ENCODE results near the gene GRIN1. TPM values are rescaled to one million over a fixed set of nuclear protein-coding genes. Genes with fewer than 3 reads are reported as not detected.

Gene GRIN1
- total and polyA plus RNA-seq, 2 of the 13 experiments (the other 11 are each of a cell fraction or from before 2014, with no cell fraction given), result 0.13 TPM; not detected in 1

DNA sequence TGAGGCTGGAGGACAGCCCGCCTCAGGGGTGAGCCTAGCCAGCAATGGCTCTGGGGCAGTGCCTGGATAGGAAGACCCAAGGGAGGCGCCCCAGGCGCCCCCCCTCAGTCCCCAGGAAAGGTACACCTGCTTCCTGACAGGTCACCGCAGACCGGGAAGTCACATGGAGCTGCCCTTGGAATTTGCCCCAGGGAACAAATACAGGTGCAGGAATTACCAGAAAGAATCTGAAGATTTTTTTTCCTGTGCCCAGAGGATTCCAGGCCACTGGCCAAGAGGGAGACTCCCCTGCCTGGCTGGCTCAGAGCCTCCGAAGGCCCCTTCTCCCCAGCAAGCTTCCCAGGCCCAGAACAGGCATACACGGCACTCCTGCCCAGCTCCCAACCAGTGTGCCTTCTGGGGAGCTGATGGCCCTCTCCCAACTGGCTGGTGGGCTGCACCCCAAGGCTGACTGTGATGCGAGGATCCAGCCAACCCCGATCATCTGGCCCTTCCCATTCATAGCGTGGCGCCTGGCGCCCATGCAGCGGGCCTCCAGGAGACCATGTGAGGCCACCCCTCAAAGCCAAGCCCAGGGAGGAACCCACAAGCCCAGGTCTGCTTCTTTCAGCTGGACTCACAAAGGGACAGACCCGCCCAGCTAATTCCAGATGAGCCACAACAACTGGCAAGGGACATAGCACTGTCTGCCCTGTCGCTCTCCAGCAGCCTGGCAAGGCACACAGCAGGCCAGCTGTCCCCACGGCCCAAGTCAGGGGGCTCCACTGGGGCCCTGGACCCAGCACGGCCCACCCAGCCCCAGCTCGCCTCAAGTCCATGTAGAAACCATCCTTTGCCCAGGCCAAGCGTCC lies 59.3 kb downstream of the GRIN1 start (continued):
- TF ChIP-seq PITX1 (CRISPR knock-in tag; IDR thresholded peaks at IDR 0.05), result no peak
- TF ChIP-seq NR3C1 (CRISPR knock-in tag; IDR thresholded peaks at IDR 0.05), result no peak
- TF ChIP-seq ZNF205 (CRISPR knock-in tag; IDR thresholded peaks at IDR 0.05), result no peak
- no peak for TF ChIP-seq ZNF550 (CRISPR knock-in tag; IDR thresholded peaks at IDR 0.05; ENCODE audit: borderline replicate concordance)
- TF ChIP-seq ZNF260 (CRISPR knock-in tag; IDR thresholded peaks at IDR 0.05; ENCODE audit: borderline replicate concordance, low read depth), result no peak
- TF ChIP-seq NR0B2 (CRISPR knock-in tag; IDR thresholded peaks at IDR 0.05), result no peak
- no peak for TF ChIP-seq MEF2D (CRISPR knock-in tag; IDR thresholded peaks at IDR 0.05)
- TF ChIP-seq, protein P1, sequence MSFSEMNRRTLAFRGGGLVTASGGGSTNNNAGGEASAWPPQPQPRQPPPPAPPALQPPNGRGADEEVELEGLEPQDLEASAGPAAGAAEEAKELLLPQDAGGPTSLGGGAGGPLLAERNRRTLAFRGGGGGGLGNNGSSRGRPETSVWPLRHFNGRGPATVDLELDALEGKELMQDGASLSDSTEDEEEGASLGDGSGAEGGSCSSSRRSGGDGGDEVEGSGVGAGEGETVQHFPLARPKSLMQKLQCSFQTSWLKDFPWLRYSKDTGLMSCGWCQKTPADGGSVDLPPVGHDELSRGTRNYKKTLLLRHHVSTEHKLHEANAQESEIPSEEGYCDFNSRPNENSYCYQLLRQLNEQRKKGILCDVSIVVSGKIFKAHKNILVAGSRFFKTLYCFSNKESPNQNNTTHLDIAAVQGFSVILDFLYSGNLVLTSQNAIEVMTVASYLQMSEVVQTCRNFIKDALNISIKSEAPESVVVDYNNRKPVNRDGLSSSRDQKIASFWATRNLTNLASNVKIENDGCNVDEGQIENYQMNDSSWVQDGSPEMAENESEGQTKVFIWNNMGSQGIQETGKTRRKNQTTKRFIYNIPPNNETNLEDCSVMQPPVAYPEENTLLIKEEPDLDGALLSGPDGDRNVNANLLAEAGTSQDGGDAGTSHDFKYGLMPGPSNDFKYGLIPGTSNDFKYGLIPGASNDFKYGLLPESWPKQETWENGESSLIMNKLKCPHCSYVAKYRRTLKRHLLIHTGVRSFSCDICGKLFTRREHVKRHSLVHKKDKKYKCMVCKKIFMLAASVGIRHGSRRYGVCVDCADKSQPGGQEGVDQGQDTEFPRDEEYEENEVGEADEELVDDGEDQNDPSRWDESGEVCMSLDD (CRISPR knock-in tag; IDR thresholded peaks at IDR 0.05; ENCODE audit: borderline replicate concordance), result no peak
- no peak for TF ChIP-seq ZBTB1 (CRISPR knock-in tag; IDR thresholded peaks at IDR 0.05; ENCODE audit: borderline replicate concordance)
- no peak for TF ChIP-seq ZNF317 (CRISPR knock-in tag; IDR thresholded peaks at IDR 0.05)
- TF ChIP-seq IRF9 (CRISPR knock-in tag; IDR thresholded peaks at IDR 0.05; ENCODE audit: borderline replicate concordance), result no peak
- TF ChIP-seq ATF3 (CRISPR knock-in tag; IDR thresholded peaks at IDR 0.05), result no peak
- no peak for TF ChIP-seq BORCS8-MEF2B (CRISPR knock-in tag; IDR thresholded peaks at IDR 0.05)
- no peak for TF ChIP-seq ZKSCAN1 (IDR thresholded peaks at IDR 0.05; ENCODE audit: low read length)
- TF ChIP-seq, protein P2, sequence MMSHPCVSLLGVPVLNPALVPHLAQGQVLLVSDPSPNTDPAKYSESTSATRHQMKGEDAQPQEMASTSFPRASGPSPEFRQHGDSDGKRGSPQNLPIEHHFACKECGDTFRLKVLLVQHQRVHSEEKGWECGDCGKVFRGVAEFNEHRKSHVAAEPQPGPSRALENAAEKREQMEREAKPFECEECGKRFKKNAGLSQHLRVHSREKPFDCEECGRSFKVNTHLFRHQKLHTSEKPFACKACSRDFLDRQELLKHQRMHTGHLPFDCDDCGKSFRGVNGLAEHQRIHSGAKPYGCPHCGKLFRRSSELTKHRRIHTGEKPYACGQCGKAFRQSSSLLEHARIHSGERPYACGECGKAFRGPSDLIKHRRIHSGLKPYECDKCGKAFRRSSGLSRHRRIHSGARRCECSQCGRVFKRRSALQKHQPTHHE (CRISPR knock-in tag; IDR thresholded peaks at IDR 0.05; ENCODE audit: borderline replicate concordance), result no peak
- TF ChIP-seq FOXJ3 (CRISPR knock-in tag; IDR thresholded peaks at IDR 0.05; ENCODE audit: borderline replicate concordance), result no peak
- TF ChIP-seq RAD51 (IDR thresholded peaks at IDR 0.05; ENCODE audit: borderline replicate concordance), result no peak
- TF ChIP-seq BRD4 (CRISPR knock-in tag; IDR thresholded peaks at IDR 0.05), result no peak
- TF ChIP-seq TP53 (CRISPR knock-in tag; conservative IDR thresholded peaks at IDR 0.05), result no peak
- no peak for TF ChIP-seq XRCC5 (optimal IDR thresholded peaks at IDR 0.05; ENCODE audit: low read length)
- TF ChIP-seq, protein P3, sequence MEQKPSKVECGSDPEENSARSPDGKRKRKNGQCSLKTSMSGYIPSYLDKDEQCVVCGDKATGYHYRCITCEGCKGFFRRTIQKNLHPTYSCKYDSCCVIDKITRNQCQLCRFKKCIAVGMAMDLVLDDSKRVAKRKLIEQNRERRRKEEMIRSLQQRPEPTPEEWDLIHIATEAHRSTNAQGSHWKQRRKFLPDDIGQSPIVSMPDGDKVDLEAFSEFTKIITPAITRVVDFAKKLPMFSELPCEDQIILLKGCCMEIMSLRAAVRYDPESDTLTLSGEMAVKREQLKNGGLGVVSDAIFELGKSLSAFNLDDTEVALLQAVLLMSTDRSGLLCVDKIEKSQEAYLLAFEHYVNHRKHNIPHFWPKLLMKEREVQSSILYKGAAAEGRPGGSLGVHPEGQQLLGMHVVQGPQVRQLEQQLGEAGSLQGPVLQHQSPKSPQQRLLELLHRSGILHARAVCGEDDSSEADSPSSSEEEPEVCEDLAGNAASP (CRISPR knock-in tag; IDR thresholded peaks at IDR 0.05; ENCODE audit: borderline replicate concordance), result peak; percentile 16; the same call in 1 of the 2 replicates
- TF ChIP-seq SMARCC2 (IDR thresholded peaks at IDR 0.05), result no peak
- no peak for TF ChIP-seq ZNF263 (CRISPR knock-in tag; IDR thresholded peaks at IDR 0.05)
- TF ChIP-seq JUN (CRISPR knock-in tag; IDR thresholded peaks at IDR 0.05), result no peak

All from HepG2 (cell line).